ENCODE data around the gene HHAT. TPM values are rescaled to one million over a fixed set of nuclear protein-coding genes. Genes with fewer than 3 reads are reported as not detected.

Gene HHAT
- polyA plus RNA-seq, 3 donors: 1.4 to 1.8 (median 1.7) TPM

DNA sequence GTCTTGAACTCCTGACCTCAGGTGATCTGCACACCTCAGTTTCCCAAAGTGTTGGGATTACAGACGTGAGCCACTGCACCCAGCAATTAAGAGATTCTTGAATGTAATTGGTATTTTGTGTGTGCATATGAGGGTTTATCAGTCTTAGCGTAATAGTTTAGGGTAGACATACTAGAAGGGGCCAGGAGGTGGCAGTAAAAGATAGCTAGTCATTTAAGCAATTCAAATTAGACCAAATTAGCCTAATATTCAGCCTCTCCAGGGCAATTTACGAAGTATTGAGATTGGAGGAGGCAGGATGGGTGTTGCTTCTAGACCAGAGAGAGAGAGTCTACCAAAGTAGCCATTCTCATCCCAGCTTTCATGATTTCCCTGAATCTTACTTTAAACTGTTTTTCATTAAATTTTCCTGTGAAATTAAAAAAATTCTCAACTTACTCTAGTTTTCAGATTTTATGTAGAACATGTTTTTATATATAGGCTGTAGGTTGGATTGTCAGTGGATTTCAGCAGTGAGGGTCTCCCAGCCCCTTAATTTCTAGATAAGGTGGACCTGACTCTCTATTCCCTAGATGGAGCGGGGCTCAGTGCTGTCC lies 119.7 kb downstream of the HHAT start:
- 37 to 51% (median 43%) methylated on average over 4 of the region's 4 CpGs for WGBS, 3 donors
- H3K27ac ChIP-seq (ENCODE audit: low read depth, low read length): no peak overlapping the region

DNA sequence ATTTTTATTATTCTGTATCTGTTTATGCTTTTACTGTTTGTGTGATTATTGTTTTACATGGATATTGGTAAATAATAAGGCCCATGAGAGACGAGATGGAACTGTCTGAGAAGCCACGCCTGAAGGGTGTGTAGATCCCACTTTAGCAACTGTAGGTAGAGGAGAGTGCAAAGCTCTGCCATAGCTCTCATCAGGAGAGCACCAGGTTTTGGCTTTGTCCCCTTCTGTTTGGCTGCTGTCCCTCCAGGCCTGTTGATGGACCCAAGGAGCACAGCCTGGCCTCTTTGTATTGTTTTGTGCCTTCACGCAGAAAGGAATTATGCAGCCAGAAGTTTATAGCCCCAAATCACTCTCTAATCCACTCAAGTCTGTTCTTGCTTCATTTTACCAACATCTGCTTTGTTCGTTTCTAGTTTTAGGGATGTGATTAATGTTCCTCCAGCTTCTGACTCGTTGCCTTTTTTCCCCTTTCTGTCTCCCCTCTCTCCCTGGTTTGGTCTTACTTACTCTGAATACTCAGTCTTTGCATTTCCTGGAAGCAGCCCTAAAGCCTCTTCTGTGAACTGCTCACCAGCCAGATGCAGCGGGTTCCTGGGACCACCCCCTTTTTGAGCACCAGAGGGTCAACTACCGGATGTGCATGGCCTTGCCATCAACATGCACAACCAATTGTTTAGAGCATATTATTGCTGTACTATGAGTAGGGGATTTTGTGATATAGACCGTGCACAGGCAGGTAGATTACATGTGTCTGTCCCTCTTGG lies 127.3 kb downstream of the HHAT start:
- WGBS, 3 donors: 74 to 83% (median 79%) methylated on average over 8 of the region's 8 CpGs
- no peak overlapping the region for H3K27ac ChIP-seq (ENCODE audit: low read depth, low read length)

DNA sequence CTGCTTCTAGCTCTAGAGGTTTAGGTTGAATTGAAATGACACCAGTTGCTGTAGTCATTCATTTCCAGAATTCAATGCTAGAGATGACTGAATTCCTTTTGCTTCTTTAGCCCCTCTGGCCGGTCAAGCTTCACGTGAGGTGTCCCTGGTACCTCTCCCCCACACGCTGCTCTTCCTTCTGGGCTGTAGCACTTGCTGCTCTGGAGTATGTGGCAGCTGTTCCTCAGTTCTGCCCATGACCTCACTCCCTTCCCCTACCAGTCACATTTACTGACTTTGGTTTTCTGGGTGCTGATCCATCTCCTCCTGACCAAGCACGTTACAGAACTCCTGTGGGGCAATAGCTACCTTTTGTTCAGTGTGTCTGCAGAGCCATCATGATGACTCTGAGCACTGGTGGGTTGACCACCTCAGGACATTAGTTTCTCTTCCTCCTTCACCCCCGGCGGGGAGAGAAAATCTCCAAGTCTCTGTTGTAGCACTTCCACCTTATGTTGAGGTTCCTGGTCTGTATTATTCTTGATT lies 128.1 kb downstream of the HHAT start:
- no peak overlapping the region for H3K27ac ChIP-seq (ENCODE audit: low read depth, low read length)
- 93 to 95% (median 94%) methylated on average over 6 of the region's 6 CpGs for WGBS, 3 donors

DNA sequence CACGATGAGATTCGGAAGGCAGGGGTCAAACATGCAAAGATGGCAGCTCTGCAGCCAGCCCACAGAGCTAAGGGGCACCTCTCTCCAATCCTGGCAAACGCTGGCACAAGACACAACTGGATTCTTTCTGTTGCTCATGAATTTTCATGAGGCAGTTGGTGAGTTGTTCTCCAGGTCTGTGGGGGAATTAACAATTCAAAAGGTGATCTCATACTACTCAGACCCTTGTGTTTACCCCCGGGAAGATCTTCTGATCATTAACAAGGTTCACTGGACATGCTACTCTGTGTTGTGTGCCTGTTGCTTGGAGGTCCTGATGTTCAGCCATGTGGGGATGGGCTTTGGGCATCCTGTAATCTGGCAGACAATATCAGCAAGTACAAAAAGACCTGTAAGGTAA lies 128.9 kb downstream of the HHAT start:
- WGBS, 3 donors: 83 to 88% (median 85%) methylated on average over 4 of the region's 4 CpGs
- no peak overlapping the region for H3K27ac ChIP-seq (ENCODE audit: low read depth, low read length)

DNA sequence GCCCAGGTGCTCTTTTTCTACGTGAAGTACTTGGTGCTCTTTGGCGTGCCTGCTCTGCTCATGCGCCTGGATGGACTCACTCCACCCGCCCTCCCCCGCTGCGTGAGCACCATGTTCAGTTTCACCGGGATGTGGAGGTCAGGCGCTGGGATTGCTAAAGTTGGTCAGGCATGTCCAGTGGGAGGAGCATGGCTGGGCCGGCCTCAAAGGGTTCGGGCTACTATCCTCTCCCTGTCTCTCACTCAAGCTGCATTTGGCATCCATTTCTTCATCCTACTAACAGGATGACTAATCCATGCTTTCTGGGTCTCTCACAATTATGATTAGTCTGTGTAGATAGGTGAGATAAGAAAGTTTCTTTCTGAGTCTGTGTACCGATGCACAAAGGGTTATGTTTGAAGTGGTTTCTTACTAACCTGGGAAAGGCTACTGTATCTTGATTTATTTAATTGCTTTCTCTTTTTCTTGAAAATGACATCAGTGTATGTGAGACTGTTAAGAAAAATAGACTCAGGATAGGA lies 135.9 kb downstream of the HHAT start:
- no peak overlapping the region for H3K27ac ChIP-seq (ENCODE audit: low read depth, low read length)
- 83 to 89% (median 87%) methylated on average over 11 of the region's 11 CpGs for WGBS, 3 donors

DNA sequence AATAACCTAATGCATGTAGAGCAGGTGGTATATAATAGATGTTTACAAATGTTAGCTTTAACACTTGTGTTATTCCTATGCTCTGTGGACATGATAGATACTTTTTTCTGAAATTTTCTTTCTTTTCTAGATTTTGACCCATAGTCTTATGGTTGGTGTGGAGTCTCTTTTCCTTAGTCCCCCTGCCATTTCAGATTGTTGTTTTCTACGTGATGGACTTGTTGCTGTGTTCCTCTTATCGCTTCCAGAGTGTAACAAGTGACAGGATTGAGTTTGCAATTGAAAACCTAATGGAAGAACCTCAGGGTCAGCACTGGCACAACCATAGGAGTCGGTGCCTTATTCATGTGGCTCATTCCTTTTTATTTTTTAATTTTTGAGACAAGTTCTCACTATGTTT lies 136.4 kb downstream of the HHAT start:
- H3K27ac ChIP-seq (ENCODE audit: low read depth, low read length): no peak overlapping the region
- WGBS, 3 donors: 88 to 93% (median 91%) methylated on average over 3 of the region's 3 CpGs

DNA sequence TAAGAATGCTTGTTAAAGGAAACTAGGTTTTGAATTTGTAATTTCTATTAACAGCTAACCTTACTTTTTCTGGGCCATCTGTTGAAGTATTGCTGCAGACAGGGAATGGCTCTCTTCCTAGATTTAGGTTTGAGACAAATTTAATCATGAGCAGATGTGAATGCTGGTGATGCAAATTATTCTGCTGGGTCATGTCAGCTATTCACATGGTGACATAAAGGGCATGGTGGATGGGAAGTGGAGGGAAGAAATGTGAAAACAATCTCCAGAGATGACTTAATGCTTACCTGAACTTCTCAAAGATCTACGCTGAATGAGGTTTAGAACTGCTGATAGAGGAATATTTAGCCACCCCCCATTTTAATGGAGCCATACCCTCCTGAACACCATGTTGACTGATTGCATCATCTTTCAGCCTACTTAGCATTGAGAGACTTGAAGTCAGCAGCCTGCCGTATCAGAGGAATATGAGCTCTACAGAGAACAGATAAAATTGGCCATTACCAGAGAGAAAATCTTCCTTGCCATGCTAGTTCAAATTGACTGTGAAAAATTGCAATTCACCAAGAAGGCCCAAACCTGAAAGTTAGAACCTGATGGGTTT lies 138.8 kb downstream of the HHAT start:
- WGBS, 3 donors: 88 to 94% (median 88%) methylated on average over 2 of the region's 2 CpGs
- H3K27ac ChIP-seq (ENCODE audit: low read depth, low read length): no peak overlapping the region

DNA sequence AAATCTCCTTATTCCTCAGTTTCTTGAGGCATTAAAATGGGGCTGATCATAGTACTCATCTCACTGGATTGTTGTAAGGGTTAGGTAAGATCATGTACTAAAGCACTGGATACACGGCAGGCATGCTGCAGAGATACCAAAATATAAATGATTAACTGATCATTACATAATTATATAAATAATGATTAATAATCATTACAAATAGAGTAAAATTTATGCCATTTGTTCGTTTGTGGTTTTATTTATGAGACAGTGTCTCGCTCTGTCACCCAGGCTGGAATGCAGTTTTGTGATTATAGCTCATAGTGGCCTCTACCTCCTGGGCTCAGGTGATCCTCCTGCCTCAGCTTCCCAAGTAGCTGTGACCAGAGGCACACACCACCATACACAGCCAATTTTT lies 140.7 kb downstream of the HHAT start:
- no peak overlapping the region for H3K27ac ChIP-seq (ENCODE audit: low read depth, low read length)
- 76 to 89% (median 89%) methylated on average over 3 of the region's 3 CpGs for WGBS, 3 donors

DNA sequence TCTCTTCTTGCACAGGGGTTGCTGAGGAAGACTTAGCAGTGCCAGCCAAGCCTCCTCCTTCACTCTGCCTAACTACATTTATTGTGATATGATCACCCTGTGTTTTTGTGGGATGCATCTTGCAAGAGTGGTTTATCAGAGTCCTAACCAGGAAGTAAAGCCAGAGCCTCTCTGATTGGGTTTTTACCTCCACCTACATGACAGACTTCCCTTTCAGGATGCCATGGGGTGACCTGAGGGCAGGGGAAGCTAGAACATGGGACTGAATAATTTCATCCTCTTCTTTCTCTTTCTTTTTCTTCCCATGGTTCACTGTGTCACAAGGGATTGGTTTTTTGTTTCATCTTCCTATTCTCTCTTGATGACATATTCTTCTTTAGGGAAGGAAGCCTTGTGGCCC lies 146.6 kb downstream of the HHAT start:
- no peak overlapping the region for H3K27ac ChIP-seq (ENCODE audit: low read depth, low read length)

DNA sequence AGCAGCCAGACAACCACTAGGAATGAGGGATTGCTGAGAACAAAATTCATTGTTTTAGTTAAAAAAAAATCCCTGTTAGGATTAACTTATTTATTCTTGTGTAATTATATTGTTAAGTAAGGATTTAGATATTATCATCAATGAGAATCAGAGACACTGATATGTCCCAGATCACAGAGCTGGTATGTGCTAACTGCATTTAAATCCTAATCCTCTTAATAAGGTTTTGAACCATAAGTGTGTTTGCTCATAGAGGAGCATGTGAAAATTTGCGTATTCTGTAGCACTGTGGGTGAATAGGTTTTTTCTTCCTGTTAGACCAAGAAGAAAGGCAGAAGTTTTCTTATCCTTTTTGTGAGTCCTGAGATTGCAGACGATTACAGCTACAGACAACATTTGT lies 147.1 kb downstream of the HHAT start:
- 61 to 95% (median 79%) methylated on average over 2 of the region's 2 CpGs for WGBS, 3 donors
- no peak overlapping the region for H3K27ac ChIP-seq (ENCODE audit: low read depth, low read length)

DNA sequence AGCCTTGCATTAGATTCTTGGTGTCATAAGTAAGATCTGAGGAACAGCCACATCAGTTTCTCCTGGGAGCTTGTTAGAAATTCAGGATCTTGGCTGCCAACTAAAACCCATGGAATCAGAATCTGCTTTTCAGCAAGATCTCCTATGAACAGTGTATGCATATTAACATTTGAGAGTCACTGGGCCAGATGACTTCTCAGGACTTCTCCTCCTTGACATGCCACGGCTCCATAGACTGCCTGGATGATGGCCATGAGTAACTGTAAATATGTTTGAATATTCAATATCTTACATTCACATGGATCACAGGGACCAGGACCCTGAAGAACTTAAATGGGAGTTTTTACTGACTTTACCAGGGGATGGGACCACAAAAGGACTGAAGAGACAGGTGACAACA lies 148.0 kb downstream of the HHAT start:
- WGBS, 3 donors: 94 to 100% (median 94%) methylated on average over 1 of the region's 1 CpG
- H3K27ac ChIP-seq (ENCODE audit: low read depth, low read length): no peak overlapping the region

DNA sequence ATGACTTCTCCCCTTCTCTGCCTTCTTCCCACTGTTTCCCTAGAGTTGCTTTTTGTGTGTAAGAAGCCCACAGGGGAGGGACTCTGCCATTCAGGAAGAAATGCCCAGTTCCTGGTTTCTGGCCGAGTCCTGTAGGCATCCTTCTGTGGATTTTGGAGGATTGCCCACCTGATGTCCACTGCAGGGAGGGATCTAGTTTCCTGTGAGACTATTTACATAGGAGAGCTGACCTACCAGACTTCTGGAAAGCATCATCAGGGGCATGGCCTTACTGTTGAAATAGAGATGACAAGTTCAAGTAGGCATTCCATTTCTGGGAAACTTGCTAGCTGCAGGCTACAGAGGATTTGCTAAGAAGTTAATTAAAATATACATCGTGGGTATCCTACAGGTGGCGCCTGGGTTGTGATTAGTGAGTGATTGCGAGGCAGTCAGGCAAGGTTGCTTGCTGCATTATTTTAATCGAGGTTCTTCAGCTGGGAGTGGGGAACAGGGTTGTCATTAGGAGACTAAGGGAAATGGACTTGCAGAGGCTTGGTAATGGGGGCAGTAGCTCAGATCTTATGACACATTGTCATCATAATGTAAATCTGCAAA lies 148.7 kb downstream of the HHAT start:
- WGBS, 3 donors: 58 to 72% (median 59%) methylated on average over 5 of the region's 5 CpGs
- no peak overlapping the region for H3K27ac ChIP-seq (ENCODE audit: low read depth, low read length)

DNA sequence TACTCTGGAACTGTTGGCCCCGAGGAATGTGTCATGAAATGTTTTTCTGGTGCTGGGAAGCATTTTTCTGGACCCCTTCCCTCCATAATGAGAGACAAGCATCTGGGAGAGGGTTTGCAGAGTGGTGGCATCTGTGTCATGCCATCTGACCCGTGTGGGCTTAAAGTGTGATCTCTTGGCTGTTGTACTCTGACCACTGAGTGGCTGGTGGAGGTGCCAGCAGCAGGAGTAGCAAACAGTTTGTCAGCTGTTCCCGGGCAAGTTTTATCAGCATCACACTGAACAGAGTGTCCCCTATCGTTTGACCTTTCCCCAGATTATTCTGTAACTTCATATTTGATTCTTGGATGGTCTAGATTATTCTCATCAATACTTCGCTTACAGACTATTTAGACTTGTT lies 150.1 kb downstream of the HHAT start:
- 85 to 93% (median 87%) methylated on average over 5 of the region's 5 CpGs for WGBS, 3 donors
- no peak overlapping the region for H3K27ac ChIP-seq (ENCODE audit: low read depth, low read length)

DNA sequence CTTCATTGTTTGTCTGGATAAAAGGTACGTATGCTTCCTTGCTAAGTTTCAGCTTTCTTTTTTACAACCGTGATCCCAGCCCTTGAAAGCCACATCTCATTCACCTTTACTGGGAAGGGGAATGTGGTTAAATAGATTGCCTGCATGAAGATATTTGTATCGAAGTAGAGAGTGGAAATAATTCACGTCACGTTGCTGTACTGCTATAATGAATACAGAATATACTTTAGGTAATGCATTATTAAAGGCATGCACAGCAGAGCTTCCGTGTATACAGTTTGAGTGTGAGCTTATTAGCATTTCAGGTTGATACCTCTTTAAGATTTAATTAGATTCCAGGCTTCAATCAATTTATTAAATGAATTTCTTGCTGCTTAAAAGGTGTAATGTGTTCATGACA lies 153.8 kb downstream of the HHAT start:
- 80 to 87% (median 84%) methylated on average over 6 of the region's 6 CpGs for WGBS, 3 donors
- no peak overlapping the region for H3K27ac ChIP-seq (ENCODE audit: low read depth, low read length)

DNA sequence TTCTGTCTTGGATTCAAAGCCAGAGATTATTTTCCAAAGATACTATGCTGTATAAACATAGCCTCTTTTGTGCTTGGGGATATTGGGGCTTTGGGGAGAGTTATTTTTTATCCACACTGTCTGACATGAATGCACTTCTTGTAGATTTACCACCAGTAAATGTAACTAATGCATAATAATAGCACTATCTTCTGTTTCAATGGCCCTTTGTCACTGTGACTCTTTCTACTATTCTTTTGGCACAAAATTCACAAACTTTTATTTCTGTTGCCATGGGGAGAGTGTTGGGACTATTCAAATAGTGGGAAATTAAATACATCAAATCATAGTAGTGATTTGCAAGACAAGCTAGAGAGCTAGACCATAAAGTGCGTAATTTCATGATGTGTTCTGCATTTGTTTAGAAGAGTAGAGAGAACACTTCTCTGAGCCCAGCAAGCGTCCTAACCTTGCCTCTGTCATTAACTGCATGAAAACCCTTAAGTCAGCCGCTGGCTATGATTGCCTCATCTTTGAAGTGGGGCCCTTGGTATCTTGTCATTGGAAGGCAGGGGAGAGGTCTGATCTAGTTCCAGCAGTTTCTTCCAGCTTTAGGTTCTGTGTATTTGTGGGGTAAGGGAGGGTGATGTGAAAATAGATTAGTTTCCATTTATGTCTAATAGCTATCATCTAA lies 154.4 kb downstream of the HHAT start:
- no peak overlapping the region for H3K27ac ChIP-seq (ENCODE audit: low read depth, low read length)
- 75 to 85% (median 84%) methylated on average over 3 of the region's 3 CpGs for WGBS, 3 donors

DNA sequence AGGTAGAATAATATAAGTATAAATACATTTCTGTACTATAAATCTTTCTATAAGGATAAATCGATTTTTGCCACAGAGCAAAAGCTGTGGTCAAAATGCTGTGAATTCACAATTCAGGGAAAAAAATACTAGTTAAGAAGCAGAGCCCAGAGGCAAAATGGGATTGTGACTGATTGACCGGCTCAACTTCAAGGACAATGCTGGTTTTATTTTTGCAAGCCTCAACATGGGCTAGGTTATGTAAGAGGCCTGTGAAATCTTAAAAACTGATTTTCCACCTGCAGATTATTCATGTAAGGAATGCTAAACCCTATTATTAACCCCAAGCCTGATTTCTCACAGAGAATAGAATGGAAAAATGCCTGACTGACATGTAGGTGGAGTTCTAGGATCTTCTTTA lies 155.1 kb downstream of the HHAT start:
- H3K27ac ChIP-seq (ENCODE audit: low read depth, low read length): no peak overlapping the region
- 68 to 90% (median 86%) methylated on average over 2 of the region's 2 CpGs for WGBS, 3 donors

DNA sequence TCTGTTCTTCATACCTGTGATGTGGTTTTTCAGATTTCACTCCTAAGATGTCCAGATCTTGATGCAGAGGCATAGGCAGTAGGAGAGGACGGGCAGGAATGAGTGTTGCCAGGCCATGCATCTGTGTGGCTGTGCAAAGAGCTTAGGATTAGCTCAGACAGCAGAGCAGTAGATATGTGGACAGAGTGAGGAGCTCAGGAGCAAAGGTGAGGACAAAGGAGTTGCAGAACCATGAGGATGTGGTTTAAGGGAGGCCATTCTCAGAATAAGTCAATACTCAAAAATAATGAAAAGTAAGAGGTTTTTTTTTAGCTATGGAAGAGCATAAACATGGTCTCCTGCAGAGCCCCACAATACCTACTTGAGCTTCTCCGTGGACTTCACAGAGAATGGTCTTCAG lies 158.3 kb downstream of the HHAT start:
- WGBS, 3 donors: 78 to 88% (median 86%) methylated on average over 2 of the region's 2 CpGs
- no peak overlapping the region for H3K27ac ChIP-seq (ENCODE audit: low read depth, low read length)

DNA sequence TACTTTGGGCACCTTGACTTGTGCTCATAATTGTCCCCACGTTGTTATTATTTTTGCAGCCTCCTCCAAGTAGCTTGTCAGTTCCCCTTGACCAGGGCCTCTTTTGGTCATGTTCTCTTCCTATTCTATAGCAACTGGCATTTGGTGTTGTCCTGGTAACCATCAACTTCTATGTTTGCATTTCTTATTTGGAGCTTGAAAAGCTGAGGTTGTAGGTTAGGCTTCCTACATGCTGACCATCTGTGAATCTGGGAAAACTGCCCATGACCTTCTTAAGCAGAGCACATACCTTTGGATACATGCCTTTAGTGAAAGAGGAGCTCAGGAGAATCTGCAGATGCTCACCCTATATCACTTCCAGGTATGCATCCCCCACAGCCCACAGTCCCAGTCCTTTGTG lies 160.8 kb downstream of the HHAT start:
- no peak overlapping the region for H3K27ac ChIP-seq (ENCODE audit: low read depth, low read length)
- 29 to 96% (median 82%) methylated on average over 1 of the region's 1 CpG for WGBS, 3 donors

DNA sequence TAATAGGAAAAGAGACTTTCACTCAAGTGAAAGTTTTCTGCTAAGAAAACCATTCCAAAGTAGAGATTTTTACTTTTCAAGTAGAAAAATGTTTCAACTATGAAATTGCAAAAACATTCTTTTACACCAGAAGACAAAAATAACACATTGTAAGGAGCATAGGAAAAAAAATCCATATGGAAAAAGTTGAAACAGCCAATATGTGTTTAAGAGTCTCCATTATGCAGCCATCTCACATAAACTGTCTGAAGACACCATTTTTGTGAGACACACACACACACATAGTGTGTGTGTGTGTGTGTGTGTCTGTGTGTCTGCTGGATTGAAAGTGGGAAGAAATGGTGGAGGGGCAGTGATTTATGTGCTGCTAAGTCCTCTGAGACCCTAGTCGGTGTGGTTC lies 162.1 kb downstream of the HHAT start:
- no peak overlapping the region for H3K27ac ChIP-seq (ENCODE audit: low read depth, low read length)
- WGBS, 3 donors: 66 to 83% (median 75%) methylated on average over 1 of the region's 1 CpG
